ENCODE measurements around the gene NUMA1. TPM values are rescaled to one million over a fixed set of nuclear protein-coding genes. Genes with fewer than 3 reads are reported as not detected.

The NUMA1 gene
- total and polyA plus RNA-seq, 4 donors = 19.5 to 93.2 (median 42.1) TPM

DNA sequence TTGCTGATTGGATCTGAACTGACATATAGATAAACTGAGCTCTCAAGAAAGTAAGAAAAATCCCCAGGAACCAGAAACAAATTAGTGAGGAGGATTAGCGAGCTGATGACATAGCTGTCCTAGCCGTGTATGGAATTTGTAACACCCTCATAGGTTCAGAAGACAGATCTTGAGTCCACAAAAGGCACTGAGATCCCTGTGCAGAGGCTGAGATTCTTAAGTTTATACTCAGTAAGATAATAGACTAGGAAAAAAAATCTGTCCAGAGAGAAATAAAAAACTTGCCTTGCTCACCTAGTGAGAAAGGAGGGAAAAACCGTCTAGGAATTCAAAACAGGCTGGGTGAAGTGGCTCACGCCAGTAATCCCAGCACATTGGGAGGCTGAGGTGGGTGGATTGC is 4.6 kb downstream of the NUMA1 start (continued):
- TF ChIP-seq FOXA1 (IDR thresholded peaks at IDR 0.05) (no peak), JUND (IDR thresholded peaks at IDR 0.05) (no peak), ZBTB33 (IDR thresholded peaks at IDR 0.05) (no peak), NR2F2 (IDR thresholded peaks at IDR 0.05) (no peak), RAD21 (IDR thresholded peaks at IDR 0.05) (no peak), GABPA (IDR thresholded peaks at IDR 0.05 in 1 of 2, conservative IDR thresholded peaks at IDR 0.05 in 1 of 2) (no peak), TAF1 (conservative IDR thresholded peaks at IDR 0.05) (no peak), YY1 (IDR thresholded peaks at IDR 0.05) (no peak), RXRA (IDR thresholded peaks at IDR 0.05) (no peak), FOXA2 (IDR thresholded peaks at IDR 0.05) (no peak)

DNA sequence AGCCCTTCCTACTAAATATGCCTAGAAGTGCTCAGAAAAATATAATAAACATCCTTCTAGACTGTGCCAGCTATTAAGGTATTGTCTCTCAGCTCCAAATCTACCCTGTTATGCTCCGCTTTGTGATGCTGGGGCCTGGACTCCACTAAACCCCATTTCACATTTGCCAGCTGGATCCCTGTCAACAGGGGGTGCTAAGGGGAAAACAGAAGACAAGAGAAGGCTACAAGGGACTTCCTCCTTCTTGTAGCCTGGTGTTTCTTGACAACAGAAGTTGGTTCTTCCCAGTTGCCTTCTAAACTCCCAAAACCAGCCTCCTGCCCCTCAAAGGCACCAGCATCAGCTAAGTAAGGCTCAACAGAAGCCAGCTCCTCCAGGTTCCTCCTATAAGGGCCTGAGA is 5.2 kb downstream of the NUMA1 start:
- Histone ChIP-seq H3K9ac (ENCODE audit: low read depth in 1 of 2, low read length in 2 of 2) (no peak overlapping the region), H3K9me3 (ENCODE audit: control insufficient read depth in 4 of 4, low read length in 3 of 4) (no peaks in the 10 kb centered on the region), H3K4me1 (ENCODE audit: control insufficient read depth in 4 of 4, insufficient read depth in 4 of 4, low read length in 3 of 4) (peaks cover 0 to 12% (median 3%) of the 10 kb centered on the region in 4 donors), H3K4me3 (ENCODE audit: low read depth in 1 of 3, low read length in 3 of 3) (no peak overlapping the region), H3K36me3 (ENCODE audit: control insufficient read depth in 4 of 4, insufficient read depth in 3 of 4, low read depth in 1 of 4, low read length in 3 of 4) (no peaks in the 10 kb centered on the region), H3K27ac (ENCODE audit: low read depth in 1 of 2, low read length in 2 of 2) (no peak overlapping the region), H3K27me3 (ENCODE audit: control insufficient read depth in 4 of 4, insufficient read depth in 4 of 4, low read length in 3 of 4) (no peaks in the 10 kb centered on the region)
- DNase-seq (ENCODE audit: low spot score) = no peak
- 91% methylated on average over 1 of the region's 1 CpG for WGBS
- TF ChIP-seq RXRA (IDR thresholded peaks at IDR 0.05) = no peak
- TF ChIP-seq RAD21 (IDR thresholded peaks at IDR 0.05) = no peak
- no peak for TF ChIP-seq HNF4G (IDR thresholded peaks at IDR 0.05)
- TF ChIP-seq JUND (IDR thresholded peaks at IDR 0.05) = no peak
- TF ChIP-seq TAF1 (conservative IDR thresholded peaks at IDR 0.05) = no peak
- TF ChIP-seq, protein P1, sequence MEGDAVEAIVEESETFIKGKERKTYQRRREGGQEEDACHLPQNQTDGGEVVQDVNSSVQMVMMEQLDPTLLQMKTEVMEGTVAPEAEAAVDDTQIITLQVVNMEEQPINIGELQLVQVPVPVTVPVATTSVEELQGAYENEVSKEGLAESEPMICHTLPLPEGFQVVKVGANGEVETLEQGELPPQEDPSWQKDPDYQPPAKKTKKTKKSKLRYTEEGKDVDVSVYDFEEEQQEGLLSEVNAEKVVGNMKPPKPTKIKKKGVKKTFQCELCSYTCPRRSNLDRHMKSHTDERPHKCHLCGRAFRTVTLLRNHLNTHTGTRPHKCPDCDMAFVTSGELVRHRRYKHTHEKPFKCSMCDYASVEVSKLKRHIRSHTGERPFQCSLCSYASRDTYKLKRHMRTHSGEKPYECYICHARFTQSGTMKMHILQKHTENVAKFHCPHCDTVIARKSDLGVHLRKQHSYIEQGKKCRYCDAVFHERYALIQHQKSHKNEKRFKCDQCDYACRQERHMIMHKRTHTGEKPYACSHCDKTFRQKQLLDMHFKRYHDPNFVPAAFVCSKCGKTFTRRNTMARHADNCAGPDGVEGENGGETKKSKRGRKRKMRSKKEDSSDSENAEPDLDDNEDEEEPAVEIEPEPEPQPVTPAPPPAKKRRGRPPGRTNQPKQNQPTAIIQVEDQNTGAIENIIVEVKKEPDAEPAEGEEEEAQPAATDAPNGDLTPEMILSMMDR (IDR thresholded peaks at IDR 0.05; ENCODE audit: low read depth, low read length, missing input control) = no peak
- TF ChIP-seq, protein P2, sequence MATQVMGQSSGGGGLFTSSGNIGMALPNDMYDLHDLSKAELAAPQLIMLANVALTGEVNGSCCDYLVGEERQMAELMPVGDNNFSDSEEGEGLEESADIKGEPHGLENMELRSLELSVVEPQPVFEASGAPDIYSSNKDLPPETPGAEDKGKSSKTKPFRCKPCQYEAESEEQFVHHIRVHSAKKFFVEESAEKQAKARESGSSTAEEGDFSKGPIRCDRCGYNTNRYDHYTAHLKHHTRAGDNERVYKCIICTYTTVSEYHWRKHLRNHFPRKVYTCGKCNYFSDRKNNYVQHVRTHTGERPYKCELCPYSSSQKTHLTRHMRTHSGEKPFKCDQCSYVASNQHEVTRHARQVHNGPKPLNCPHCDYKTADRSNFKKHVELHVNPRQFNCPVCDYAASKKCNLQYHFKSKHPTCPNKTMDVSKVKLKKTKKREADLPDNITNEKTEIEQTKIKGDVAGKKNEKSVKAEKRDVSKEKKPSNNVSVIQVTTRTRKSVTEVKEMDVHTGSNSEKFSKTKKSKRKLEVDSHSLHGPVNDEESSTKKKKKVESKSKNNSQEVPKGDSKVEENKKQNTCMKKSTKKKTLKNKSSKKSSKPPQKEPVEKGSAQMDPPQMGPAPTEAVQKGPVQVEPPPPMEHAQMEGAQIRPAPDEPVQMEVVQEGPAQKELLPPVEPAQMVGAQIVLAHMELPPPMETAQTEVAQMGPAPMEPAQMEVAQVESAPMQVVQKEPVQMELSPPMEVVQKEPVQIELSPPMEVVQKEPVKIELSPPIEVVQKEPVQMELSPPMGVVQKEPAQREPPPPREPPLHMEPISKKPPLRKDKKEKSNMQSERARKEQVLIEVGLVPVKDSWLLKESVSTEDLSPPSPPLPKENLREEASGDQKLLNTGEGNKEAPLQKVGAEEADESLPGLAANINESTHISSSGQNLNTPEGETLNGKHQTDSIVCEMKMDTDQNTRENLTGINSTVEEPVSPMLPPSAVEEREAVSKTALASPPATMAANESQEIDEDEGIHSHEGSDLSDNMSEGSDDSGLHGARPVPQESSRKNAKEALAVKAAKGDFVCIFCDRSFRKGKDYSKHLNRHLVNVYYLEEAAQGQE (IDR thresholded peaks at IDR 0.05) = no peak
- TF ChIP-seq GABPA (IDR thresholded peaks at IDR 0.05 in 1 of 2, conservative IDR thresholded peaks at IDR 0.05 in 1 of 2) = no peak
- TF ChIP-seq YY1 (IDR thresholded peaks at IDR 0.05) = no peak
- no peak for TF ChIP-seq ZBTB33 (IDR thresholded peaks at IDR 0.05)
- no peak for TF ChIP-seq FOXA1 (IDR thresholded peaks at IDR 0.05)
- TF ChIP-seq MAX (IDR thresholded peaks at IDR 0.05) = no peak
- TF ChIP-seq, protein P3, sequence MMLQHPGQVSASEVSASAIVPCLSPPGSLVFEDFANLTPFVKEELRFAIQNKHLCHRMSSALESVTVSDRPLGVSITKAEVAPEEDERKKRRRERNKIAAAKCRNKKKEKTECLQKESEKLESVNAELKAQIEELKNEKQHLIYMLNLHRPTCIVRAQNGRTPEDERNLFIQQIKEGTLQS (IDR thresholded peaks at IDR 0.05) = no peak
- TF ChIP-seq FOXA2 (IDR thresholded peaks at IDR 0.05) = no peak

Data from liver (tissue), 9 donors.